Astrocyte (in vitro differentiated cells and primary cell): ENCODE measurements around the gene IGDCC3.

Experiments
- EZH2 ChIP-seq: IDR thresholded peaks from 2 replicates; pipeline ENCODE4 v1.6.1; 2012; ENCODE audit warnings: mild to moderate bottlenecking, low read length, inconsistent platforms; ENCODE audit not compliant: insufficient read depth
- TF ChIP-seq, protein P1 (sequence below): IDR thresholded peaks from 2 replicates; pipeline ENCODE4 v1.5.1; 2011; ENCODE audit warnings: low read depth, mild to moderate bottlenecking, inconsistent platforms, low read length, moderate library complexity; ENCODE audit not compliant: insufficient read depth

GRCh38 chr15:65381445-65382145, 3.8 kb upstream of the IGDCC3 start:
- TF ChIP-seq EZH2, result no peak
- TF ChIP-seq, protein P1, sequence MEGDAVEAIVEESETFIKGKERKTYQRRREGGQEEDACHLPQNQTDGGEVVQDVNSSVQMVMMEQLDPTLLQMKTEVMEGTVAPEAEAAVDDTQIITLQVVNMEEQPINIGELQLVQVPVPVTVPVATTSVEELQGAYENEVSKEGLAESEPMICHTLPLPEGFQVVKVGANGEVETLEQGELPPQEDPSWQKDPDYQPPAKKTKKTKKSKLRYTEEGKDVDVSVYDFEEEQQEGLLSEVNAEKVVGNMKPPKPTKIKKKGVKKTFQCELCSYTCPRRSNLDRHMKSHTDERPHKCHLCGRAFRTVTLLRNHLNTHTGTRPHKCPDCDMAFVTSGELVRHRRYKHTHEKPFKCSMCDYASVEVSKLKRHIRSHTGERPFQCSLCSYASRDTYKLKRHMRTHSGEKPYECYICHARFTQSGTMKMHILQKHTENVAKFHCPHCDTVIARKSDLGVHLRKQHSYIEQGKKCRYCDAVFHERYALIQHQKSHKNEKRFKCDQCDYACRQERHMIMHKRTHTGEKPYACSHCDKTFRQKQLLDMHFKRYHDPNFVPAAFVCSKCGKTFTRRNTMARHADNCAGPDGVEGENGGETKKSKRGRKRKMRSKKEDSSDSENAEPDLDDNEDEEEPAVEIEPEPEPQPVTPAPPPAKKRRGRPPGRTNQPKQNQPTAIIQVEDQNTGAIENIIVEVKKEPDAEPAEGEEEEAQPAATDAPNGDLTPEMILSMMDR, result no peak
